CD4-positive, alpha-beta T cell treated with Interleukin-21 for 1 hour (primary cell): Measurements from ENCODE around the gene SYCP2L.
"Not testable (repeated sequence)": the region's sequence is repeated elsewhere in the genome, so short reads cannot be mapped to it uniquely, and the experiment has no call there.

Experiments used
- DNase-seq: peaks from one replicate; pipeline ENCODE4 v3.0.0-alpha.2; 2020

SYCP2L gene

GRCh38 chr6:10882253-10882630, 4.6 kb upstream of the SYCP2L start:
- not testable (repeated sequence) for DNase-seq

GRCh38 chr6:10882657-10883171, 4.1 kb upstream of the SYCP2L start:
- no peak for DNase-seq

GRCh38 chr6:10883312-10884244, 3.3 kb upstream of the SYCP2L start:
- DNase-seq, result no peak

- no peak for DNase-seq
Measured at GRCh38 chr6:10884245-10884972, 2.4 kb upstream of the SYCP2L start.

- not testable (repeated sequence) for DNase-seq
Measured at GRCh38 chr6:10886365-10886690, 524 bp upstream of the SYCP2L start.

GRCh38 chr6:10890151-10890550, 3.3 kb downstream of the SYCP2L start:
- no peak for DNase-seq

- DNase-seq, result no peak
Measured at GRCh38 chr6:10891960-10892359, 5.1 kb downstream of the SYCP2L start.

- no peak for DNase-seq
Measured at GRCh38 chr6:10894958-10895357, 8.1 kb downstream of the SYCP2L start.

GRCh38 chr6:10896691-10897090, 9.8 kb downstream of the SYCP2L start:
- no peak for DNase-seq

- DNase-seq, result peak; percentile 4
Measured at GRCh38 chr6:10901770-10902169, 14.9 kb downstream of the SYCP2L start.

GRCh38 chr6:10904015-10904414, 17.2 kb downstream of the SYCP2L start:
- no peak for DNase-seq

- DNase-seq, result no peak
Measured at GRCh38 chr6:10908228-10908627, 21.4 kb downstream of the SYCP2L start.

- DNase-seq, result not testable (repeated sequence)
Measured at GRCh38 chr6:10919520-10919919, 32.7 kb downstream of the SYCP2L start.

- no peak for DNase-seq
Measured at GRCh38 chr6:10933126-10933525, 46.3 kb downstream of the SYCP2L start.

GRCh38 chr6:10939840-10940239, 53.0 kb downstream of the SYCP2L start:
- no peak for DNase-seq

- DNase-seq, result no peak
Measured at GRCh38 chr6:10945845-10946244, 59.0 kb downstream of the SYCP2L start.

GRCh38 chr6:10947966-10948365, 61.1 kb downstream of the SYCP2L start:
- no peak for DNase-seq

GRCh38 chr6:10949579-10950490, 63.0 kb downstream of the SYCP2L start:
- DNase-seq, result no peak

GRCh38 chr6:10951675-10952282, 64.9 kb downstream of the SYCP2L start:
- no peak for DNase-seq

- peak; percentile 50 for DNase-seq
Measured at GRCh38 chr6:10954590-10955010, 67.7 kb downstream of the SYCP2L start.

- no peak for DNase-seq
Measured at GRCh38 chr6:10956776-10957175, 69.9 kb downstream of the SYCP2L start.

- DNase-seq, result no peak
Measured at GRCh38 chr6:10957414-10957886, 70.6 kb downstream of the SYCP2L start.
